ENCODE data around the gene ITGA7. TPM values are rescaled to one million over a fixed set of nuclear protein-coding genes. Genes with fewer than 3 reads are reported as not detected.

The ITGA7 gene
- total RNA-seq, 1 donor from 2014 or later, result 4.0 TPM

DNA sequence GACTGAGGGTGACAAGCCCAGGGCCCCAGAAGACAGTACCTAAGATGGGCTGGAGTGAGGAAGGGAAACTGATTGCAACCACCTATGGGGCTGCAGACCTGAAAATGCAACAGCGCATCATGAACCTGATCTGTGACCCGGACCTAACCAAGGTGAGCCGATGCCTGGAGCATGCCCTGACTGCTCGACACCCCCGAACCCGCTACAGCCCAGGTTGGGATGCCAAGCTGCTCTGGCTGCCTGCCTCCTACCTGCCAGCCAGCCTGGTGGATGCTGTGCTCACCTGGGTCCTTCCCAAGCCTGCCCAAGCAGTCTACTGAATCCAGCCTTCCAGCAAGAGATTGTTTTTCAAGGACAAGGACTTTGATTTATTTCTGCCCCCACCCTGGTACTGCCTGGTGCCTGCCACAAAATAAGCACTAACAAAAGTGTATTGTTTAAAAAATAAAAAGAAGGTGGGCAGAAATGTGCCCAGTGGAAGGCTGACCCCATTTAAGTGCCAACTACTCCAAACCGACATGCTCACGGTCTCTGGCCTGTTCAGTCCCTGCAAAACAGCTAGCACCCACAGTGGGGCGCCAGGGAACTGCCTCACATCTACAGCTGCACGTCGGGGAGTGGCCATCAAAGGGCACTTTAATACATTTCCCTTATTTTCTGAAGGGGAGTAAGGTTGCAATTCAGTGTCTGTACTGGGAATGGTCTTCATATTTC lies 16.7 kb upstream of the ITGA7 start:
- Mint-ChIP-seq H3K27ac (ENCODE audit: unreplicated experiment) (no peak overlapping the region), H3K4me3 (ENCODE audit: unreplicated experiment) (peak overlapping the region; percentile 20), H3K27me3 (ENCODE audit: unreplicated experiment) (peaks cover 28% of the 10 kb centered on the region), H3K9me3 (ENCODE audit: unreplicated experiment) (no peaks in the 10 kb centered on the region), H3K4me1 (ENCODE audit: unreplicated experiment) (peaks cover 26% of the 10 kb centered on the region), H3K36me3 (ENCODE audit: low read depth, unreplicated experiment) (peaks cover 39% of the 10 kb centered on the region)
- DNase-seq (ENCODE audit: low spot score), result peak; percentile 59
- no peak for TF ChIP-seq CTCF (IDR thresholded peaks at IDR 0.05; ENCODE audit: unreplicated experiment)

GRCh38 chr12:55723516-55724225 lies 16.0 kb upstream of the ITGA7 start:
- DNase-seq (ENCODE audit: low spot score), result no peak
- Mint-ChIP-seq H3K4me3 (ENCODE audit: unreplicated experiment) (peak overlapping the region; percentile 10), H3K27me3 (ENCODE audit: unreplicated experiment) (peaks cover 28% of the 10 kb centered on the region), H3K27ac (ENCODE audit: unreplicated experiment) (no peak overlapping the region), H3K36me3 (ENCODE audit: low read depth, unreplicated experiment) (peaks cover 40% of the 10 kb centered on the region), H3K9me3 (ENCODE audit: unreplicated experiment) (no peaks in the 10 kb centered on the region), H3K4me1 (ENCODE audit: unreplicated experiment) (peaks cover 26% of the 10 kb centered on the region)
- no peak for TF ChIP-seq CTCF (IDR thresholded peaks at IDR 0.05; ENCODE audit: unreplicated experiment)

- Mint-ChIP-seq H3K4me3 (ENCODE audit: unreplicated experiment) (peak overlapping the region; percentile 10), H3K27me3 (ENCODE audit: unreplicated experiment) (peaks cover 28% of the 10 kb centered on the region), H3K36me3 (ENCODE audit: low read depth, unreplicated experiment) (peaks cover 44% of the 10 kb centered on the region), H3K4me1 (ENCODE audit: unreplicated experiment) (peaks cover 33% of the 10 kb centered on the region), H3K9me3 (ENCODE audit: unreplicated experiment) (no peaks in the 10 kb centered on the region), H3K27ac (ENCODE audit: unreplicated experiment) (no peak overlapping the region)
- DNase-seq (ENCODE audit: low spot score), result no peak
- no peak for TF ChIP-seq CTCF (IDR thresholded peaks at IDR 0.05; ENCODE audit: unreplicated experiment)
Observed at GRCh38 chr12:55722948-55723347, 15.2 kb upstream of the ITGA7 start.

- no peak for TF ChIP-seq CTCF (IDR thresholded peaks at IDR 0.05; ENCODE audit: unreplicated experiment)
- Mint-ChIP-seq H3K27me3 (ENCODE audit: unreplicated experiment) (peaks cover 26% of the 10 kb centered on the region), H3K27ac (ENCODE audit: unreplicated experiment) (no peak overlapping the region), H3K4me3 (ENCODE audit: unreplicated experiment) (no peak overlapping the region), H3K36me3 (ENCODE audit: low read depth, unreplicated experiment) (peaks cover 34% of the 10 kb centered on the region), H3K4me1 (ENCODE audit: unreplicated experiment) (peaks cover 36% of the 10 kb centered on the region), H3K9me3 (ENCODE audit: unreplicated experiment) (no peaks in the 10 kb centered on the region)
- no peak for DNase-seq (ENCODE audit: low spot score)
Observed at GRCh38 chr12:55721601-55722213, 14.0 kb upstream of the ITGA7 start.

All from endothelial cell (in vitro differentiated cells).